HG02973 (cell line): ENCODE results near the gene DNAJA1.
"Not testable (repeated sequence)": the region's sequence is repeated elsewhere in the genome, so short reads cannot be mapped to it uniquely, and the experiment has no call there.

ENCODE experiments used
- ATAC-seq: cut with Tn5 transposase; IDR thresholded peaks from one replicate; pipeline ENCODE4 v1.9.1; 2021; ENCODE audit warnings: moderate library complexity; ENCODE audit not compliant: unreplicated experiment

DNAJA1 gene

GRCh38 chr9:33080534-33080933 lies 55.5 kb downstream of the DNAJA1 start:
- ATAC-seq, result no peak

GRCh38 chr9:33081128-33081851 lies 56.2 kb downstream of the DNAJA1 start:
- peak; percentile 39 for ATAC-seq

GRCh38 chr9:33082128-33082527 lies 57.1 kb downstream of the DNAJA1 start:
- ATAC-seq, result no peak

GRCh38 chr9:33082538-33083326 lies 57.7 kb downstream of the DNAJA1 start:
- no peak for ATAC-seq

DNA sequence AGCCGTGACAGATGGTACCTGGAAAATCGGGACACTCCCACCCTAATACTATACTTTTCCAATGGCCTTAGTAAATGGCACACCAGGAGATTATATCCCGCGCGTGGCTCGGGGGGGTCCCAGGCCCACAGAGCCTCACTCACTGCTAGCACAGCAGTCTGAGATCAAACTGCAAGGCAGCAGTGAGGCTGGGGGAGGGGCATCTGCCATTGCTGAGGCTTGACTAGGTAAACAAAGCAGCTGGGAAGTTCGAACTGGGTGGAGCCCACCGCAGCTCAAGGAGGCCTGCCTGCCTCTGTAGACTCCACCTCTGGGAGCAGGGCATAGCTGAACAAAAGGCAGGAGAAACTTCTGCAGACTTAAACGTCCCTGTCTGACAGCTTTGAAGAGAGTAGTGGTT lies 60.6 kb downstream of the DNAJA1 start:
- ATAC-seq, result not testable (repeated sequence)
